HEK293 (cell line): ENCODE results near the gene DOCK1.

Experiments
- BCL11A ChIP-seq: fragments of 450-650 bp; formaldehyde crosslinking; IDR thresholded peaks from 2 replicates; pipeline ENCODE4 v1.5.1; 2016; ENCODE audit warnings: low read depth, missing biosample characterization, missing genetic modification characterization
- ELK4 ChIP-seq: IDR thresholded peaks from 2 replicates; pipeline ENCODE4 v1.6.1; 2011; ENCODE audit warnings: mild to moderate bottlenecking, low read depth, low read length, borderline replicate concordance
- KLF1 ChIP-seq: fragments of 450-650 bp; formaldehyde crosslinking; IDR thresholded peaks from 2 replicates; pipeline ENCODE4 v1.5.1; 2016; ENCODE audit warnings: missing biosample characterization, missing genetic modification characterization
- ZBTB17 ChIP-seq: fragments of 450-650 bp; formaldehyde crosslinking; IDR thresholded peaks from 2 replicates; pipeline ENCODE4 v1.5.1; 2016; ENCODE audit warnings: missing biosample characterization, missing genetic modification characterization
- ZBTB7A ChIP-seq: fragments of 450-650 bp; formaldehyde crosslinking; IDR thresholded peaks from 2 replicates; pipeline ENCODE4 v1.5.1; 2016; ENCODE audit warnings: low read depth, missing biosample characterization, missing genetic modification characterization
- ZNF274 ChIP-seq, 2 experiments: fragments of 200-500 bp in 1 of 2; fragments of 450-650 bp in 1 of 2; sonication (Bioruptor generic) in 1 of 2; formaldehyde crosslinking in 1 of 2; IDR thresholded peaks; 2 replicates each; pipeline versions ENCODE4 v1.5.1 to v1.6.1; 2014 to 2016; ENCODE audit warnings: borderline replicate concordance in 1 of 2, inconsistent platforms in 1 of 2, low read length in 1 of 2, missing biosample characterization in 1 of 2, missing genetic modification characterization in 1 of 2
- ZNF394 ChIP-seq: fragments of 450-650 bp; formaldehyde crosslinking; IDR thresholded peaks from 2 replicates; pipeline ENCODE4 v1.5.1; 2016; ENCODE audit warnings: missing biosample characterization, missing genetic modification characterization, mild to moderate bottlenecking, moderate library complexity, borderline replicate concordance
- ZNF398 ChIP-seq: fragments of 450-650 bp; formaldehyde crosslinking; IDR thresholded peaks from 2 replicates; pipeline ENCODE4 v1.5.1; 2017; ENCODE audit warnings: missing biosample characterization, missing genetic modification characterization
- TF ChIP-seq, protein P1 (sequence below): fragments of 450-650 bp; formaldehyde crosslinking; IDR thresholded peaks from 2 replicates; pipeline ENCODE4 v1.5.1; 2016; ENCODE audit warnings: missing biosample characterization, missing genetic modification characterization
- TF ChIP-seq, protein P2 (sequence below): fragments of 450-650 bp; formaldehyde crosslinking; IDR thresholded peaks from 2 replicates; pipeline ENCODE4 v1.5.1; 2016; ENCODE audit warnings: missing biosample characterization, missing genetic modification characterization
- TF ChIP-seq, protein P3 (sequence below): fragments of 450-650 bp; formaldehyde crosslinking; IDR thresholded peaks from 2 replicates; pipeline ENCODE4 v1.5.1; 2016; ENCODE audit warnings: missing biosample characterization, missing genetic modification characterization
- TF ChIP-seq, protein P4 (sequence below): fragments of 450-650 bp; formaldehyde crosslinking; IDR thresholded peaks from 2 replicates; pipeline ENCODE4 v1.5.1; 2016; ENCODE audit warnings: missing biosample characterization, missing genetic modification characterization

GRCh38 chr10:127044186-127044585, 139.0 kb downstream of the DOCK1 start:
- TF ChIP-seq, protein P1, sequence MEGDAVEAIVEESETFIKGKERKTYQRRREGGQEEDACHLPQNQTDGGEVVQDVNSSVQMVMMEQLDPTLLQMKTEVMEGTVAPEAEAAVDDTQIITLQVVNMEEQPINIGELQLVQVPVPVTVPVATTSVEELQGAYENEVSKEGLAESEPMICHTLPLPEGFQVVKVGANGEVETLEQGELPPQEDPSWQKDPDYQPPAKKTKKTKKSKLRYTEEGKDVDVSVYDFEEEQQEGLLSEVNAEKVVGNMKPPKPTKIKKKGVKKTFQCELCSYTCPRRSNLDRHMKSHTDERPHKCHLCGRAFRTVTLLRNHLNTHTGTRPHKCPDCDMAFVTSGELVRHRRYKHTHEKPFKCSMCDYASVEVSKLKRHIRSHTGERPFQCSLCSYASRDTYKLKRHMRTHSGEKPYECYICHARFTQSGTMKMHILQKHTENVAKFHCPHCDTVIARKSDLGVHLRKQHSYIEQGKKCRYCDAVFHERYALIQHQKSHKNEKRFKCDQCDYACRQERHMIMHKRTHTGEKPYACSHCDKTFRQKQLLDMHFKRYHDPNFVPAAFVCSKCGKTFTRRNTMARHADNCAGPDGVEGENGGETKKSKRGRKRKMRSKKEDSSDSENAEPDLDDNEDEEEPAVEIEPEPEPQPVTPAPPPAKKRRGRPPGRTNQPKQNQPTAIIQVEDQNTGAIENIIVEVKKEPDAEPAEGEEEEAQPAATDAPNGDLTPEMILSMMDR (tag by site-specific recombination) = no peak
- TF ChIP-seq ZBTB7A = no peak
- no peak for TF ChIP-seq ELK4
- TF ChIP-seq ZNF274 (IDR thresholded peaks at IDR 0.05; ENCODE audit: low read length) = no peak
- no peak for TF ChIP-seq ZNF274 (tag by site-specific recombination; IDR thresholded peaks at IDR 0.05; ENCODE audit: borderline replicate concordance)
- no peak for TF ChIP-seq ZBTB17 (tag by site-specific recombination)
- TF ChIP-seq BCL11A (tag by site-specific recombination) = no peak
- TF ChIP-seq, protein P2, sequence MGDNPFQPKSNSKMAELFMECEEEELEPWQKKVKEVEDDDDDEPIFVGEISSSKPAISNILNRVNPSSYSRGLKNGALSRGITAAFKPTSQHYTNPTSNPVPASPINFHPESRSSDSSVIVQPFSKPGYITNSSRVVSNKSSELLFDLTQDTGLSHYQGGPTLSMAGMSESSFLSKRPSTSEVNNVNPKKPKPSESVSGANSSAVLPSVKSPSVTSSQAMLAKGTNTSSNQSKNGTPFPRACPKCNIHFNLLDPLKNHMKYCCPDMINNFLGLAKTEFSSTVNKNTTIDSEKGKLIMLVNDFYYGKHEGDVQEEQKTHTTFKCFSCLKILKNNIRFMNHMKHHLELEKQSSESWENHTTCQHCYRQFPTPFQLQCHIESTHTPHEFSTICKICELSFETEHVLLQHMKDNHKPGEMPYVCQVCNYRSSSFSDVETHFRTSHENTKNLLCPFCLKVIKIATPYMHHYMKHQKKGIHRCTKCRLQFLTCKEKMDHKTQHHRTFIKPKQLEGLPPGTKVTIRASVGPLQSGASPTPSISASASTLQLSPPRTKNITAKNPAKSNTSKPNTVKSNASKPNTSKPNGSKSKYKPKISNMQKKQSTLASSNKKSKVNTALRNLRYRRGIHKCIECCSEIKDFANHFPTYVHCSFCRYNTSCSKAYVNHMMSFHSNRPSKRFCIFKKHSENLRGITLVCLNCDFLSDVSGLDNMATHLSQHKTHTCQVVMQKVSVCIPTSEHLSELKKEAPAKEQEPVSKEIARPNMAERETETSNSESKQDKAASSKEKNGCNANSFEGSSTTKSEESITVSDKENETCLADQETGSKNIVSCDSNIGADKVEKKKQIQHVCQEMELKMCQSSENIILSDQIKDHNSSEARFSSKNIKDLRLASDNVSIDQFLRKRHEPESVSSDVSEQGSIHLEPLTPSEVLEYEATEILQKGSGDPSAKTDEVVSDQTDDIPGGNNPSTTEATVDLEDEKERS (tag by site-specific recombination) = no peak
- no peak for TF ChIP-seq ZNF394 (tag by site-specific recombination)
- TF ChIP-seq ZNF398 (tag by site-specific recombination) = no peak
- TF ChIP-seq KLF1 (tag by site-specific recombination) = no peak
- TF ChIP-seq, protein P3, sequence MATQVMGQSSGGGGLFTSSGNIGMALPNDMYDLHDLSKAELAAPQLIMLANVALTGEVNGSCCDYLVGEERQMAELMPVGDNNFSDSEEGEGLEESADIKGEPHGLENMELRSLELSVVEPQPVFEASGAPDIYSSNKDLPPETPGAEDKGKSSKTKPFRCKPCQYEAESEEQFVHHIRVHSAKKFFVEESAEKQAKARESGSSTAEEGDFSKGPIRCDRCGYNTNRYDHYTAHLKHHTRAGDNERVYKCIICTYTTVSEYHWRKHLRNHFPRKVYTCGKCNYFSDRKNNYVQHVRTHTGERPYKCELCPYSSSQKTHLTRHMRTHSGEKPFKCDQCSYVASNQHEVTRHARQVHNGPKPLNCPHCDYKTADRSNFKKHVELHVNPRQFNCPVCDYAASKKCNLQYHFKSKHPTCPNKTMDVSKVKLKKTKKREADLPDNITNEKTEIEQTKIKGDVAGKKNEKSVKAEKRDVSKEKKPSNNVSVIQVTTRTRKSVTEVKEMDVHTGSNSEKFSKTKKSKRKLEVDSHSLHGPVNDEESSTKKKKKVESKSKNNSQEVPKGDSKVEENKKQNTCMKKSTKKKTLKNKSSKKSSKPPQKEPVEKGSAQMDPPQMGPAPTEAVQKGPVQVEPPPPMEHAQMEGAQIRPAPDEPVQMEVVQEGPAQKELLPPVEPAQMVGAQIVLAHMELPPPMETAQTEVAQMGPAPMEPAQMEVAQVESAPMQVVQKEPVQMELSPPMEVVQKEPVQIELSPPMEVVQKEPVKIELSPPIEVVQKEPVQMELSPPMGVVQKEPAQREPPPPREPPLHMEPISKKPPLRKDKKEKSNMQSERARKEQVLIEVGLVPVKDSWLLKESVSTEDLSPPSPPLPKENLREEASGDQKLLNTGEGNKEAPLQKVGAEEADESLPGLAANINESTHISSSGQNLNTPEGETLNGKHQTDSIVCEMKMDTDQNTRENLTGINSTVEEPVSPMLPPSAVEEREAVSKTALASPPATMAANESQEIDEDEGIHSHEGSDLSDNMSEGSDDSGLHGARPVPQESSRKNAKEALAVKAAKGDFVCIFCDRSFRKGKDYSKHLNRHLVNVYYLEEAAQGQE = no peak
- TF ChIP-seq, protein P4, sequence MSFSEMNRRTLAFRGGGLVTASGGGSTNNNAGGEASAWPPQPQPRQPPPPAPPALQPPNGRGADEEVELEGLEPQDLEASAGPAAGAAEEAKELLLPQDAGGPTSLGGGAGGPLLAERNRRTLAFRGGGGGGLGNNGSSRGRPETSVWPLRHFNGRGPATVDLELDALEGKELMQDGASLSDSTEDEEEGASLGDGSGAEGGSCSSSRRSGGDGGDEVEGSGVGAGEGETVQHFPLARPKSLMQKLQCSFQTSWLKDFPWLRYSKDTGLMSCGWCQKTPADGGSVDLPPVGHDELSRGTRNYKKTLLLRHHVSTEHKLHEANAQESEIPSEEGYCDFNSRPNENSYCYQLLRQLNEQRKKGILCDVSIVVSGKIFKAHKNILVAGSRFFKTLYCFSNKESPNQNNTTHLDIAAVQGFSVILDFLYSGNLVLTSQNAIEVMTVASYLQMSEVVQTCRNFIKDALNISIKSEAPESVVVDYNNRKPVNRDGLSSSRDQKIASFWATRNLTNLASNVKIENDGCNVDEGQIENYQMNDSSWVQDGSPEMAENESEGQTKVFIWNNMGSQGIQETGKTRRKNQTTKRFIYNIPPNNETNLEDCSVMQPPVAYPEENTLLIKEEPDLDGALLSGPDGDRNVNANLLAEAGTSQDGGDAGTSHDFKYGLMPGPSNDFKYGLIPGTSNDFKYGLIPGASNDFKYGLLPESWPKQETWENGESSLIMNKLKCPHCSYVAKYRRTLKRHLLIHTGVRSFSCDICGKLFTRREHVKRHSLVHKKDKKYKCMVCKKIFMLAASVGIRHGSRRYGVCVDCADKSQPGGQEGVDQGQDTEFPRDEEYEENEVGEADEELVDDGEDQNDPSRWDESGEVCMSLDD = no peak
